K562 (cell line): Measurements from ENCODE around the gene UBXN2A. TPM values are rescaled to one million over a fixed set of nuclear protein-coding genes. Genes with fewer than 3 reads are reported as not detected.

Source experiments
- ATAC-seq: fragments of 200-7000 bp; cut with Tn5 transposase; 3 replicates; pipeline ENCODE4 v1.9.1; 2020; ENCODE audit warnings: moderate library complexity
- BruUV-seq: library from RNA; stranded (reverse); fragments of 400-500 nt; replicated peaks from 2 replicates; lab custom pipeline; 2021; lab: Mats Ljungman, UMichigan
- CTCF ChIA-PET: fragments of 300-600 bp; formaldehyde crosslinking; extraction: SDS; loops from one replicate; lab custom pipeline; 2021; ENCODE audit warnings: low intra/inter-chr PET ratio; lab: Yijun Ruan, JAX
- POLR2A ChIA-PET: fragments of 300-600, 350-650 bp; sonication (Branson Sonifier 250); formaldehyde crosslinking; extraction: SDS; loops from one replicate; lab custom pipeline; 2021; ENCODE audit warnings: antibody characterized with exemption, inconsistent platforms; lab: Yijun Ruan, JAX
- DNase-seq, 4 experiments: peaks; one replicate each; pipeline versions ENCODE4 v3.0.0 to v3.0.0-alpha.2; 2011 to 2018; ENCODE audit warnings: low spot score in 3 of 4, mixed read lengths in 3 of 4; ENCODE audit errors: extremely low read depth in 1 of 4
- FAIRE-seq: peaks from 2 replicates; lab custom pipeline; 2011; peaks lifted over from hg19 to GRCh38; lab: Jason Lieb, UNC
- H2AFZ ChIP-seq: 2 replicates; pipeline ENCODE4 v1.6.0; 2011; ENCODE audit warnings: low read depth, low read length, control low read depth, inconsistent platforms
- H3K27ac ChIP-seq: fragments of 200-600 bp; 3 replicates; pipeline ENCODE4 v1.8.0; 2011; ENCODE audit warnings: low read depth, mild to moderate bottlenecking, control low read depth, inconsistent platforms, low read length, moderate library complexity, mixed read lengths; ENCODE audit errors: extremely low read depth
- H3K27me3 ChIP-seq, 2 experiments: fragments of 300-600 bp in 1 of 2; 2 replicates in 1 of 2; 3 replicates in 1 of 2; pipeline versions ENCODE4 v1.6.0 to v1.8.0; 2011; ENCODE audit warnings: inconsistent platforms in 2 of 2, low read length in 2 of 2, mild to moderate bottlenecking in 1 of 2, mixed read lengths in 1 of 2, moderate library complexity in 1 of 2; ENCODE audit not compliant: control insufficient read depth in 2 of 2, insufficient read depth in 2 of 2
- H3K36me3 ChIP-seq: fragments of 300-600 bp; 3 replicates; pipeline ENCODE4 v1.8.0; 2011; ENCODE audit warnings: mild to moderate bottlenecking, low read length, inconsistent platforms; ENCODE audit not compliant: control insufficient read depth, insufficient read depth
- H3K4me1 ChIP-seq, 2 experiments: fragments of 200-600 bp in 1 of 2; replicated peaks in 1 of 2; 2 replicates in 1 of 2; 3 replicates in 1 of 2; pipeline versions ENCODE4 v1.5.1 to v1.8.0; 2011; ENCODE audit warnings: inconsistent platforms in 2 of 2, low read length in 2 of 2, mild to moderate bottlenecking in 1 of 2, mixed read lengths in 1 of 2, moderate library complexity in 1 of 2; ENCODE audit not compliant: control insufficient read depth in 2 of 2, insufficient read depth in 2 of 2
- H3K4me2 ChIP-seq: 2 replicates; pipeline ENCODE4 v1.6.1; 2011; ENCODE audit warnings: low read length, control low read depth, inconsistent platforms, mixed read lengths; ENCODE audit not compliant: insufficient read depth
- H3K4me3 ChIP-seq: fragments of 200-600 bp; sonication (generic), shearing (Covaris generic); 2 replicates; pipeline ENCODE4 v1.5.1; 2016; ENCODE audit warnings: control low read depth, inconsistent platforms
- H3K79me2 ChIP-seq: fragments of 200-600 bp; 3 replicates; pipeline ENCODE4 v1.8.0; 2011; ENCODE audit warnings: low read length, inconsistent platforms; ENCODE audit not compliant: control insufficient read depth, insufficient read depth
- H3K9ac ChIP-seq, 2 experiments: 2 replicates each; pipeline versions ENCODE4 v1.6.0 to v1.6.1; 2011; ENCODE audit warnings: low read depth in 2 of 2, low read length in 2 of 2, control low read depth in 1 of 2, inconsistent platforms in 1 of 2, mild to moderate bottlenecking in 1 of 2, mixed read lengths in 1 of 2; ENCODE audit not compliant: insufficient read depth in 1 of 2
- H3K9me1 ChIP-seq: one replicate; pipeline ENCODE4 v1.6.0; 2011; ENCODE audit warnings: inconsistent platforms, mild to moderate bottlenecking, low read length, moderate library complexity; ENCODE audit not compliant: control insufficient read depth, insufficient read depth
- H3K9me3 ChIP-seq: replicated peaks from 2 replicates; pipeline ENCODE4 v1.5.1; 2011; ENCODE audit warnings: low read depth, low read length, inconsistent platforms; ENCODE audit not compliant: control insufficient read depth, insufficient read depth
- H4K20me1 ChIP-seq: replicated peaks from 2 replicates; pipeline ENCODE4 v1.6.1; 2011; ENCODE audit warnings: low read length, inconsistent platforms, mixed read lengths; ENCODE audit not compliant: control insufficient read depth, insufficient read depth
- CHCHD3 ChIP-seq: fragments of 250-450 bp; sonication (Bioruptor Pico); IDR thresholded peaks from 2 replicates; pipeline ENCODE4 v2.1.2; 2022; ENCODE audit warnings: mild to moderate bottlenecking
- GABPA ChIP-seq: fragments of 200-800 bp; sonication (Bioruptor generic); conservative IDR thresholded peaks from 2 replicates; pipeline ENCODE4 v1.6.1; 2016; ENCODE audit warnings: low read depth, missing genetic modification characterization, missing compliant biosample characterization
- GTF2F1 ChIP-seq: IDR thresholded peaks from 2 replicates; pipeline ENCODE4 v1.6.1; 2011; ENCODE audit warnings: low read depth, low read length, improper control_type of control experiment
- HDAC6 ChIP-seq: IDR thresholded peaks from 2 replicates; pipeline ENCODE4 v1.6.1; 2012; ENCODE audit warnings: low read depth, mild to moderate bottlenecking, control low read depth, inconsistent platforms, low read length, moderate library complexity
- KDM2B ChIP-seq: fragments of 250-450 bp; sonication (Bioruptor Pico); IDR thresholded peaks from 2 replicates; pipeline ENCODE4 v1.8.0; 2021; ENCODE audit warnings: mild to moderate bottlenecking, moderate library complexity
- MIER1 ChIP-seq: fragments of 450-650 bp; IDR thresholded peaks from 2 replicates; pipeline ENCODE4 v1.6.1; 2016; ENCODE audit warnings: antibody characterized with exemption, mild to moderate bottlenecking, low read depth
- MLX ChIP-seq, 2 experiments: fragments of 450-650 bp in 1 of 2; sonication (generic) in 1 of 2; formaldehyde crosslinking; conservative IDR thresholded peaks; 2 replicates each; pipeline versions ENCODE4 v1.4.0 to v1.8.1; 2020 to 2022; ENCODE audit warnings: mild to moderate bottlenecking in 1 of 2, missing genetic modification reagents in 1 of 2
- TCF3 ChIP-seq: sonication (generic); formaldehyde crosslinking; IDR thresholded peaks from 2 replicates; pipeline ENCODE4 v1.4.0; 2020; ENCODE audit warnings: mild to moderate bottlenecking, missing genetic modification reagents
- ZNF75A ChIP-seq: fragments of 450-650 bp; formaldehyde crosslinking; IDR thresholded peaks from 2 replicates; pipeline ENCODE4 v1.4.0; 2020; ENCODE audit warnings: mild to moderate bottlenecking
- WGBS: fragments of 100-300 bp; shearing (Covaris generic); methylation state at CpG from one replicate; pipeline ENCODE4 v1.1.6; 2016; ENCODE audit warnings: low coverage, mixed read lengths; ENCODE audit not compliant: insufficient coverage; ENCODE audit errors: missing lambda C conversion rate; 5-methylcytosine and 5-hydroxymethylcytosine counted together
- in situ Hi-C: fragments of 300-500 bp; cut with MboI; formaldehyde crosslinking; loops from 4 replicates; pipeline ENCODE4 v1.15.0; 2018; ENCODE audit warnings: inconsistent platforms, mixed read lengths
- intact Hi-C: fragments of 100-400 bp; cut with micrococcal nuclease; formaldehyde crosslinking; loops from 2 replicates; pipeline ENCODE4 v1.14.2; 2022
- polyA plus RNA-seq, 8 experiments: library from polyadenylated mRNA; depleted of rRNA in 4 of 8; stranded (reverse) in 5 of 8; unstranded in 3 of 8; fragments of >200 nt; fragmentation: Nextera tagmentation in 2 of 8; fragmentation: Illumina TruSeq in 1 of 8; extraction: Ambion mirVana in 2 of 8; extraction: Trizol in 1 of 8; gene quantifications; 2 replicates each; pipeline versions ENCODE4 v1.2.1 to v1.2.3, GENCODE V29; 2011 to 2014; ENCODE audit warnings: inconsistent platforms in 1 of 8, missing spikeins in 1 of 8
- total RNA-seq, 7 experiments: library from RNA; depleted of rRNA in 6 of 7; stranded (reverse); fragments of >200 nt in 6 of 7; fragmentation: Illumina TruSeq in 2 of 7; extraction: Trizol in 2 of 7; gene quantifications; 2 replicates each; pipeline versions ENCODE4 v1.2.1 to v1.2.3, GENCODE V29; 2011 to 2021; ENCODE audit warnings: low replicate concordance in 1 of 7

Gene UBXN2A
- total and polyA plus RNA-seq, 9 of the 15 experiments (the other 6 are each of a cell fraction or from before 2014, with no cell fraction given): 3.4 to 25.6 (median 16.0) TPM

- WGBS: 33% methylated on average over 1 of the region's 1 CpG
- Histone ChIP-seq H3K4me1 (peaks cover 5 to 19% of the 10 kb centered on the region in 2 experiments; a peak in 3 of 5 replicates), H3K4me3 (no peak overlapping the region), H3K27ac (peak overlapping the region; percentile 19; the same call in 1 of the 3 replicates), H3K9me1 (no peaks in the 10 kb centered on the region), H3K79me2 (peaks cover 62% of the 10 kb centered on the region), H4K20me1 (no peaks in the 10 kb centered on the region), H3K27me3 (no peaks in the 10 kb centered on the region), H2AFZ (no peak overlapping the region), H3K4me2 (no peak overlapping the region), H3K36me3 (no peaks in the 10 kb centered on the region; the same call in 2 of the 3 replicates)
- intact Hi-C loops: no loop called here
- ATAC-seq (peak; percentile 37; the same call in 2 of the 3 replicates), DNase-seq (no peak)
- ChIA-PET CTCF (no interaction called here), POLR2A (no interaction called here)
- BruUV-seq: no TSS peak
- no peak for TF ChIP-seq CHCHD3
- no peak for TF ChIP-seq GABPA (tag)
- no peak for TF ChIP-seq MIER1
- no peak for TF ChIP-seq HDAC6
- TF ChIP-seq KDM2B (CRISPR knock-in tag): no peak
- TF ChIP-seq GTF2F1: no peak
- TF ChIP-seq MLX (CRISPR knock-in tag; conservative IDR thresholded peaks at IDR 0.05): no peak
- no peak for TF ChIP-seq TCF3 (CRISPR knock-in tag)
- TF ChIP-seq ZNF75A (CRISPR knock-in tag): no peak
- TF ChIP-seq, all 486 proteins: peak for 0
- no peaks in the 10 kb centered on the region for H3K9me3 ChIP-seq
- no peak for FAIRE-seq
- no peak overlapping the region for H3K9ac ChIP-seq
- in situ Hi-C loops: no loop called here
Measured at GRCh38 chr2:23904215-23904614, 36.0 kb upstream of the UBXN2A start.
